ENCODE data around the gene CES4A. TPM values are rescaled to one million over a fixed set of nuclear protein-coding genes. Genes with fewer than 3 reads are reported as not detected.

The CES4A gene
- total and polyA plus RNA-seq, 9 of the 15 experiments (the other 6 are each of a cell fraction or from before 2014, with no cell fraction given) = 0.09 to 0.13 (median 0.11) TPM; not detected in 6

DNA sequence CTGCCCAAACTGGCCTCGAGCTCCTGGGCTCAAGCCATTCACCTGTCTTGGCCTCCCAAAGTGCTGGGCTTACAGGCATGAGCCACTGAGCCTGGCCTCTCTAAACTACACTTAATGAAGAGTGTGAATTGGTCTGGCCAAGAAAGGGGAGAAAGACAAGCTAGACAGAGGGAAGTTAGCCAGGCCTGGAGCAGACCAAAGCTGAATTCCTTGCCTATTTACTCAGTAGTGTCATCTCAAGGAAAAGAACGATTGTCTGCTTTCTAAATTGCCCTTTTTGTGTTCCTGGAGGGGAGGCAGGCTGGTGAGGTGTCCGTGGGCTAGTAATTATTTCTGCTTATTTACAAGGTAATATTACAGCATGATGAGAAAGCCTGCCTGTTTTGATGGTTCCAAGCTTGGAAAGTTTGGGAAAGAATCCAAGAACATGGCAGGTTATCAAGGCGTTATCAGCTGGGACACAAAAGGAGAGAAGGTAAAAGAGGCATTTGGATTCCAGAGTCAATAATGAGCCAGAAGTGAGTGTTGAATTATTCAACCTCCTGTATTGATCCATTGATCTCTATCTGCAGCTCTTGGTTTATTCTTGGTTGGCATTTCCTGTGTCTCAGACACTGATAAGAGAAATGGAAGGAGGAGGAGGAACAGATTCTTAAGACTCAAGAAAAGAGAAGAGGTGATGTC is 34.3 kb downstream of the CES4A start:
- ChIA-PET CTCF (ENCODE audit: low intra/inter-chr PET ratio) (interaction anchor here (0.6 kb wide), 1 partner anchor 9 kb away, joined by 3 read pairs; no protein-coding TSS in a partner anchor), POLR2A (interaction anchor here (0.6 to 1.6 kb wide), 2 partner anchors 9 to 370 kb away, joined by 3 to 5 read pairs; no protein-coding TSS in a partner anchor)
- H3K9ac ChIP-seq (ENCODE audit: insufficient read depth in 1 of 2, low read depth in 2 of 2, low read length in 2 of 2) = peak overlapping the region in 1 of 2 experiments; percentile 48; a peak in 1 of 4 replicates
- in situ Hi-C loops (cut with MboI) (no loop called here), intact Hi-C loops (cut with micrococcal nuclease) (no loop called here)
- no peak overlapping the region for H3K27ac ChIP-seq (ENCODE audit: extremely low read depth, low read depth, low read length)
- WGBS (ENCODE audit: insufficient coverage, low coverage, missing lambda C conversion rate) = 43% methylated on average over 4 of the region's 4 CpGs
- H3K4me1 ChIP-seq (replicated peaks in 1 of 2; ENCODE audit: control insufficient read depth in 2 of 2, insufficient read depth in 2 of 2, low read length in 2 of 2) = peaks cover 8% of the 10 kb centered on the region in 2 experiments; a peak in 3 of 5 replicates
- H3K9me3 ChIP-seq (replicated peaks; ENCODE audit: control insufficient read depth, insufficient read depth, low read depth, low read length) = no peaks in the 10 kb centered on the region
- no TSS peak for BruUV-seq (replicated peaks)
- no peaks in the 10 kb centered on the region for H4K20me1 ChIP-seq (replicated peaks; ENCODE audit: control insufficient read depth, insufficient read depth, low read length)
- DNase-seq (ENCODE audit: extremely low read depth in 1 of 4, low spot score in 3 of 4) (no peak), FAIRE-seq (no peak), ATAC-seq (no peak)
- H3K9me1 ChIP-seq (ENCODE audit: control insufficient read depth, insufficient read depth, low read length) = no peaks in the 10 kb centered on the region
- no peak overlapping the region for H3K4me3 ChIP-seq
- no peaks in the 10 kb centered on the region for H3K36me3 ChIP-seq (ENCODE audit: control insufficient read depth, insufficient read depth, low read length)
- no peaks in the 10 kb centered on the region for H3K27me3 ChIP-seq (ENCODE audit: control insufficient read depth in 2 of 2, insufficient read depth in 2 of 2, low read length in 2 of 2)
- no peak overlapping the region for H3K4me2 ChIP-seq (ENCODE audit: insufficient read depth, low read length)
- H2AFZ ChIP-seq (ENCODE audit: low read depth, low read length) = peak overlapping the region; percentile 54
- TF ChIP-seq DPF2 (IDR thresholded peaks at IDR 0.05) (no peak), NR1H2 (CRISPR knock-in tag; IDR thresholded peaks at IDR 0.05) (no peak), ELF4 (CRISPR knock-in tag; IDR thresholded peaks at IDR 0.05) (no peak), SMARCC2 (IDR thresholded peaks at IDR 0.05; ENCODE audit: low read depth) (no peak), SUPT5H (IDR thresholded peaks at IDR 0.05) (no peak), ZNF57 (CRISPR knock-in tag; IDR thresholded peaks at IDR 0.05) (no peak), MCM7 (IDR thresholded peaks at IDR 0.05) (no peak)
- TF ChIP-seq, protein P1, sequence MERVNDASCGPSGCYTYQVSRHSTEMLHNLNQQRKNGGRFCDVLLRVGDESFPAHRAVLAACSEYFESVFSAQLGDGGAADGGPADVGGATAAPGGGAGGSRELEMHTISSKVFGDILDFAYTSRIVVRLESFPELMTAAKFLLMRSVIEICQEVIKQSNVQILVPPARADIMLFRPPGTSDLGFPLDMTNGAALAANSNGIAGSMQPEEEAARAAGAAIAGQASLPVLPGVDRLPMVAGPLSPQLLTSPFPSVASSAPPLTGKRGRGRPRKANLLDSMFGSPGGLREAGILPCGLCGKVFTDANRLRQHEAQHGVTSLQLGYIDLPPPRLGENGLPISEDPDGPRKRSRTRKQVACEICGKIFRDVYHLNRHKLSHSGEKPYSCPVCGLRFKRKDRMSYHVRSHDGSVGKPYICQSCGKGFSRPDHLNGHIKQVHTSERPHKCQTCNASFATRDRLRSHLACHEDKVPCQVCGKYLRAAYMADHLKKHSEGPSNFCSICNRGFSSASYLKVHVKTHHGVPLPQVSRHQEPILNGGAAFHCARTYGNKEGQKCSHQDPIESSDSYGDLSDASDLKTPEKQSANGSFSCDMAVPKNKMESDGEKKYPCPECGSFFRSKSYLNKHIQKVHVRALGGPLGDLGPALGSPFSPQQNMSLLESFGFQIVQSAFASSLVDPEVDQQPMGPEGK (CRISPR knock-in tag; IDR thresholded peaks at IDR 0.05; ENCODE audit: borderline replicate concordance) = no peak
- no peaks in the 10 kb centered on the region for H3K79me2 ChIP-seq (ENCODE audit: control insufficient read depth, insufficient read depth, low read length)

Data from K562 (cell line).